Sciatic nerve (tissue), 2 donors: ENCODE data around the gene SPTLC1. TPM values are rescaled to one million over a fixed set of nuclear protein-coding genes. Genes with fewer than 3 reads are reported as not detected.
A peak's percentile ranks its signal among the peaks of the same experiment; 100 is the strongest.
"Not testable (repeated sequence)": the region's sequence is repeated elsewhere in the genome, so short reads cannot be mapped to it uniquely, and the experiment has no call there.

Experiments
- ATAC-seq: fragments of 200-7000 bp; cut with Tn5 transposase; one replicate; pipeline ENCODE4 v1.9.1; 2020; ENCODE audit warnings: mild to moderate bottlenecking, moderate library complexity
- DNase-seq: peaks from one replicate; pipeline ENCODE4 v3.0.0-alpha.2; 2020; ENCODE audit warnings: low spot score
- intact Hi-C: fragments of 100-400 bp; cut with DNase I; formaldehyde crosslinking; loops from one replicate; pipeline ENCODE4 v1.14.2; 2022
- total RNA-seq: library from RNA; stranded (reverse); fragmentation: NEBNext Ultra II Directional; extraction: Animal tissue kit (Norgen Biotek cat#: 25700); gene quantifications from one replicate; pipeline ENCODE4 v1.2.1, GENCODE V29; 2021
- donor health status: DM: no; HTN: no; CAD: no.
- donor health status: DM: no; HTN: no; CAD: no.

Gene SPTLC1
- total RNA-seq, 1 donor from 2014 or later = 66.4 TPM

DNA sequence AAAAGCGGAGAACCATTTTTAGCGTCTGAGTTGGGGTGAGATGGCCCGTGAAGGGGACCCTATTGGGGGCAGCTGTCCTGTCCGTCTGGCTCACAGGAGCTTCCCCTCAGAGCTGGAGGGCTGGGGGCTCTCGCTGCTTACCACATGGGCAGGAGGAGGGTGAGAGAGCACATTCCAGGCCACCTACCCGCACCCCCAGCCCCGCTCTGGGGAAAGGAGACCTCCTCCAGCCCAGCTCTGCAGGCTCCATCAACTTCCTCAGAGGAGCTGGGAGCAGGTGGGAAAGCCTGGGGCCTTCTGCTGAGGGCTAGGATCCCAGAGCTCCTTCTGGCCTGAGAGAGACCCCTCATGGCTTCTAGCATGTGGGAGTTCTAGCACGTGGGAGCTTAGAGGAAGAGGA is 27.1 kb upstream of the SPTLC1 start:
- ATAC-seq = no peak
- intact Hi-C loops = loop anchor here (10.0 kb wide), 1 partner anchor 652 kb away; no protein-coding TSS in a partner anchor
- no peak for DNase-seq

DNA sequence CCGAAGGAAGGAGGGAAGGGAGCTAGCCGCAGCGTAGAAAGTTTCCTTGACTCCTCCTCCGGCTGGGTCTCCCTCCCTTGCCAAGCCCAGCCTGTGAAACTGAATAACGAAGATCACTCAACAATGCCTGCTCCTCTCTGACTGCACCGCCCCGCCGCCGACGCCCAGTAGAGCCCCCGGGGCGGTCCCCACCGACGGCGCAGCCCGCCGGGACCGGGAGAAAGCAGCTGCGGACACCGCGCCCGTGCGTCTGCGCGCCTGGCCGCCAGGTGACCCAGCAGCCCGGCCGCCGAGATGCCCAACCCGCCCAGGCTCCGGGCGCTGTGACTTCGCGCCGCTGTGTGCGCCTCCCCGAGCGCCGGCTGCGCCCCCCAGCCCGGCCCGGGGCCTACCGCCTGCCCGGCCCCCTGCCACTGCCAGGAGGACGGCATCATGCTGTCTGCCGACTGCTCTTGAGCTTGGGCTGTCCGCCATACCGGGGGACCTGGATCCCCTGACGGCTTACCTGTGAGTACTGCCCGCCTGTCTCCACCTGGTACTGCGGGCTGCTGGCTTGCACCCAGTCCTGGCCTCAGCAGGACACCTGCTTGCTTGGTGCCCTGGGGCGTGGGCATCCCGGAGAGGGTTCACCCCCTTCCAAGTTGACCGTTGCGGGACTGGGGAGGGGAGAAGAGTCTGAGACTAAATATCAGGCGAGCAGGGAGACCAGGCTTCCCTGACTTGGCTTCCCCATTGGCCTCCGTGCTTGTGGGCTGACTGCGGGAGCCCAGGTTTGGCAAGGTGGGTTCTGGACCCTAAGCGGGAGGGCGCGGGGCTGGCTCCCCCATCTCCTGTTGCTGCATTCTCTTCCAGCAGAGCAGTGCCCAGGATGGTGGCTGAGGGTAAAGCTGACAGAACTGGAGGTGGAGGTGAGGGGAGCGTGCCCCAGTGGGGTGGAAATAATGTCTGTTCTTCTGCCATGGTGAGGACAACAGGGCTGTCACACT is 26.2 kb upstream of the SPTLC1 start:
- intact Hi-C loops = loop anchor here (10.0 kb wide), 1 partner anchor 653 kb away; no protein-coding TSS in a partner anchor
- ATAC-seq = peak; percentile 57
- DNase-seq = no peak

DNA sequence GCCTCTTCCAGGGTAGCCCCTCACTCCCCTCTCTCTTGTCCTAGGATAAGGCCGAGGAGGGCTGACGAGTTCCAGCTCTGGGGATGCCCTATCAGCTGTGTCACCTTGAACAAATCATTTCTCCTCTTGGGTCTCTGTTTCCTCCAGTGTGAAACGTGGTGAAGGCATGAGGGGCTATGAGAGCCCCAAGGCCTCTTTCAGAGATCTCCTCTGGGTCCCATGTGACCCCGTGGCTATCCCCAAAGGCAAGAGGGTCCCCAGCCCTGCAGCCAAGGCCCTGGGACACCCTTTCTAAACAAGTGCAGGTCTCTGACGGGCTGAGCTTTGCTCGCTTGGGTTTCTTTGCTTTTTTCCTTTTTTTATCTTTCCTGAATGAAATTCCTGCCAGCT is 25.5 kb upstream of the SPTLC1 start:
- intact Hi-C loops = loop anchor here (10.0 kb wide), 1 partner anchor 654 kb away; no protein-coding TSS in a partner anchor
- DNase-seq = no peak
- ATAC-seq = no peak

DNA sequence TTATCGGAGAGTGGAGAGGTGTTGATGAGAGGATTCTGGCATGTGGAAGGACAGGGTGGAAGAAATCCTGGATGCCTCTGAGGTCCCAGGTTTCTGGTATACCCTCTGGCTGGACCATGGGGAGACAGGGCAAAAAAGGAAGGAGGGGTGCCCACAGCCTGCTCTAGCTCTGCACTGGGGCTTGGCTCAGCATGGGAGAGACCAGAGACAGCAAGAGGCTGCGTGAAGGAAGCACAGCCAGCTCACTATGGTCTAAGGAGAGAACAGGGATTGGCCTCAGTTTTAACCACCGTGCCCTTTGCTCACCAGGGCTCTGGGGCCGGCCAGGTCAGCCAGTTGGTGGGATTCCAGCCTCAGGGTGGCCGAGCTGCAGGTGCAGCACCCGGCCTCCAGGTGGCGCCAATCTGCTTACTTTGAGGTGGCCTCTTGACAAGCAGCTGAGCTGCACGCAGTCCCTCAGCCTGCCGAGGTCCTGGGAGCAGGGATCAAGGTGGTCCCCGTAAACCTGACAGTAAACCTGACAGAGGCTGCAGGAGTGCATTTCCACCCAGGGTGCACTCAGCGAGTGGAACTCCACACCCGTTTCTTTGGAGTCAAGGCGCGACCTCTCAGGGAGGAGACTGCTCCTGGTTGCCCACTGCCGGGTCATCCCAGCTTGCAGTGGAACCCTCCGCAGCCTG is 25.0 kb upstream of the SPTLC1 start:
- ATAC-seq = peak; percentile 75
- intact Hi-C loops = loop anchor here (10.0 kb wide), 1 partner anchor 655 kb away; no protein-coding TSS in a partner anchor
- DNase-seq = peak; percentile 87

DNA sequence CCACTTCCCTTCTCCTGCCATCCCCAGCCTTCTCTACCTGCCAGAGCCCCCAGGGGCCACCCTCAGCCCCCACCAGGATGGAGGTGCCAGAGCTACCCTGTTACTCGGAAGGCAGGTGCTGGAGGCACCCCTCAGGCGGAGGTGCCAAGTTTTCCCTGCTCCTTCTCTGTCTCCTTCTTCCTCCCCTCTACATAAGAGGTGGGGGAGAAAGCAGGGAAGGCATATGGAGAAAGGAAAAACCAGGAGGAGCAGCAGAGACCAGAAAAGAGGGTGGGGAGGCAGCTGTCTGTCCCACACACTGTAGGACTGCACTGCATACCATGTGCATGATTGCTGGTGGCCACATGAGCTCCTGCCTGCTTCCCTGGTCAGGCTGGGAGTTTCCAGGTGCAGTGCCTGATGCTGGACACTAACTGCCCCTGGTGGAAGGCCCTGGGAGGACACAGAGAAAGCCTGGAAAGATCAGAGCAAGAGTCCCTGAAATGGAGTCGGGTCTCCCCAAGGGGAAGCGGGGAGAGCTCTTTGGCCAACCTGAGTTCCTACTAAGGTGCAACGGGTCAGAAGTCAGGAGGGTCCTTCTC is 23.8 kb upstream of the SPTLC1 start:
- ATAC-seq, DNase-seq, intact Hi-C loops: not testable (repeated sequence)

DNA sequence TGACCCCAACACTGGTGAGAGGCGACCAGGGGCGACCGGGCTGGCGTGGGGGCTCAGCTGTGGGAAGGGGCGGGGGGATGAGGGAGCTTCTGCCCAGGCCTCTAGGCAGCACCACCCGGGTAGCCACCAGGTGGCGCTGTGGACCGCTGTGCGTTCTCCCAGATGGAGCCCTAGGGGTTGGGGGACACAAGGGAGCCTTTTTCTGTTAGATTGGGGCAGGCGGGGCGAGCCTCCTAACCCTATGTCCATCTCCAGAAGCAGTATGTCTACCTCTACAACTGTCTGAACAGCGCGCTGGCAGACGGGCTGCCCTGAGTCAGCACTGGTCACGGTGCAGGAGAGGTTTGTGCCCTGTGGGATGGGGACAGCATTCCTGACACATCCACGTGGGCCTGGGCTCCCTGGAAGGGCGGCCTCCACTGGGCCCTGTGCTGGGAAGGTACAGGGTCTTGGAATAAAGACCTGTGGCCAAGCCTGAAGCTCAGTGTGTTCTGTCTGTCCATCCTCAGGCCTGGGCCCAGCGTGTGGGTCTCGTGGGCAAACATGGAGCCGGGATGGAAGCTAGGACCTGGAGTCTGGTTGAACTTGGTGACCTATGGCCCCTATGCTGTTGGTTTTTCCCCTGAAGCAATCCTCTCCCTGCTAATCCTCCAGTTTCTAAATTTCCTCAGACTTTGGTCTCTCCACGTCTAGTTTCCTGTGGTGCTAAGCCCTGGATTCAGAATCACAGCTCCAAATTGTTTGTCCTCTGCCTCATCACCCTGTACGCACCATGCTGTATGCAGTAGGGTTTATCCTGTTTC is 23.1 kb upstream of the SPTLC1 start:
- ATAC-seq (peak; percentile 65), DNase-seq (peak; percentile 84)
- intact Hi-C loops = no loop called here

DNA sequence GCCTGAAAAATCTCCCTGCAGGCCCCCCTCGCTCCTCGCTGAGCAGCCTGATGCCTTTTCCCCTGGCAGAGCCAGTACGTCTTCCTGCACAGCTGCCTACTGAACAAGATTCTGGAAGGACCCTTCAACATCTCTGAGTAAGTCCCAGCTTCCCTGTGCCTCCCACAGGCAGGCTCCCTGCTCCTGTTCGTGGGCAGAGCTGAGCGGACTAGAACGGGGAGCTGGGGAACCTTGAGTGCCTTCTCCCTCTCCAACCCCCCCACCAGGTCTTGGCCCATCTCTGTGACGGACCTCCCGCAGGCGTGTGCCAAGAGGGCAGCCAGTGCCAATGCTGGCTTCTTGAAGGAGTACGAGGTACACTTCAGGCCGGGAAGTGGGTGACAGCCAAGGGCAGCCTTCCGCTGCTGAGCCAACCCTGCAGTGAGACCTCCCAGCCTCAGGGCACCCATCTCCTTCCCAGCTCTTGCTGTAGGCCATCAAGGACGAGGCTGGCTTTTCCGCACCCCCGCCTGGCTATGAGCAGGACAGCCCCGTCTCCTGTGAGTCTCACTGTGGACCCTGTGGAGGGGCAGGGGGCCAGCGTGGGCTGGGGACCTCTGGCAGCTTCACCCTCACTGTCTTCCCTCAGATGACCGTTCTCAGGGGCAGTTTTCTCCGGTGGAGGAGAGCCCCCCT is 21.1 kb upstream of the SPTLC1 start:
- intact Hi-C loops = no loop called here
- ATAC-seq = no peak
- no peak for DNase-seq

DNA sequence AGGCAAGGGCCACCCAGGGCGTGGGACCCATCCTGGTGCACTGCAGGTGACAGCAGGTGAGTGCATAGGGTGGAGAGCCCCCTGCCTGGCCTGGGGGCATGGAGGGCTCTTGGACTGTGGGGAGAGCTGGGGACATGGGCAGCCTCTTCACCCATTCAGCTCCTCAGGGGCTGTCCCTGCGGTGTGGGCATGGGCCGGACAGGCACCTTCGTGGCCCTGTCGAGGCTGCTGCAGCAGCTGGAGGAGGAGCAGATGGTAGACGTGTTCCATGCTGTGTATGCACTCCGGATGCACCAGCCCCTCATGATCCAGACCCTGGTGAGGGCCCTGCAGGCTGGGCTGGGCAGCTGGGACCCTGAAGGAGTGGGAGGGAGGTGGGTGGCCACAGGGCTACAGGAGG is 20.4 kb upstream of the SPTLC1 start:
- ATAC-seq (no peak), DNase-seq (no peak)
- intact Hi-C loops = no loop called here

DNA sequence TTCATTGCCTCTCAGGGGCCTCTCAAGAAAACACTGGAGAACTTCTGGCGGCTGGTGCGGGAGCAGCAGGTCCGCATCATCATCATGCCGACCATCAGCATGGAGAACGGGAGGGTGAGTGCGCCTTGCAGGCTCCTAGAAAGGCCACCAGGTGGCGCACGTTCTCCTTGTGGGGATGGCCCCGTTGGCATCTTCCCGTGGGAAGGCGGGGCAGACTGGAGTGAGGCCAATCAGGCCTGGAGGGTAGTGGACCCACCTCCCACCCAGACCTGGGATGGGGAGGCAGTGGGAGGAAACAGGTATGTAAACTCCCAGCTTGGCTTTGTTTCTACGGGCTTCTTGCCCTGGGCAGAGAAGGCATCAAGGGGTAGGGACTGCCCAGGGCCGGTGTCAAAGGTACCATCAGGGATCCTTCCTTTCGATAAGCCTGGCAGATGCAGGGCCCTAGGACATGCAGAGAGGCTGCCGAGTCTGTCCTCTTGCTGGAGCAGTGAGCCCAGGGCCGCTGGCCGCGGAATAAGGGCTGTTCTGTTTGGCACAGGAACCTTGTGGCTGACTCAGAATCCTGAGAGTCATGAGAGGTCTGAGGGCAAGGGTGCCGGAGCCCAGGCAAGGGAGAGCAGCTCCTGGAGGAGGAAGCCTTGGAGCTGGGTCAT is 18.9 kb upstream of the SPTLC1 start:
- intact Hi-C loops = no loop called here
- peak; percentile 83 for ATAC-seq
- DNase-seq = peak; percentile 90

DNA sequence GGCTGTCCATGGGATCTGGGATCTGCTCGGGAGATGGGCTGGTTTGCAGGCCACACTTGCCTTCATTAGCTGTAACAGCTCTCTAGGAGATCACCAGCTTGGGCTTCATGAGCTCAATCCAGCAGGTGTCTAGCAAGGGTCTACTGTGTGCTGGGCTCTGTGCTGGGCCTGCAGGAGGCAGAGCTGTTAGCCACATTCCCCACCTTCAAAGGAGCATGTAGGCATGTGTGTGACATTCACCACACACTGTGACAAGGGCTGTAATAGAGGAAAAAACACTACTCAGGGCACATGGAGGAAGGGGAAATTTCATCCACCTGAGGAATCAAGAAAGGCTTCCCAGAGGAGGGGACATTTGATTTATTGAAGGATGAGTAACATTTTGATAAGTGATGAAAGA is 17.7 kb upstream of the SPTLC1 start:
- intact Hi-C loops = not testable (repeated sequence)

DNA sequence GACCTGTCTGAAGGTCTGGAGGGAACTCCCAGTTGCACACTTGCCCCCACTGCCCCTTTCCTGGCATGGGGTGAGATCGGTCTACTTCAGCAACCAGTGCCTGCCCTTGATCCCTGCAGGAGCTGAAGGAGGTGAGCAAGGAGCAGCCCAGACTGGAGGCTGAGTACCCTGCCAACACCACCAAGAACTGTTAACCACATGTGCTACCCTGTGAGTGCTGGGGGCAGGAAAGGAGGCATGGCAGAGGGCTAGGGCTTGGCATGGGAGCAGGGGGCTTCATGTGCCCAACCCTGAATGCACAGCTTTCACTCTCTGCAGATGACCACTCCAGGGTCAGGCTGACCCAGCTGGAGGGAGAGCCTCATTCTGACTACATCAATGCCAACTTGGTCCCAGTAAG is 17.3 kb upstream of the SPTLC1 start:
- ATAC-seq (no peak), DNase-seq (no peak)
- intact Hi-C loops = no loop called here

More for the DNA sequence above, 17.7 kb upstream of the SPTLC1 start:
- ATAC-seq, DNase-seq: not testable (repeated sequence)

DNA sequence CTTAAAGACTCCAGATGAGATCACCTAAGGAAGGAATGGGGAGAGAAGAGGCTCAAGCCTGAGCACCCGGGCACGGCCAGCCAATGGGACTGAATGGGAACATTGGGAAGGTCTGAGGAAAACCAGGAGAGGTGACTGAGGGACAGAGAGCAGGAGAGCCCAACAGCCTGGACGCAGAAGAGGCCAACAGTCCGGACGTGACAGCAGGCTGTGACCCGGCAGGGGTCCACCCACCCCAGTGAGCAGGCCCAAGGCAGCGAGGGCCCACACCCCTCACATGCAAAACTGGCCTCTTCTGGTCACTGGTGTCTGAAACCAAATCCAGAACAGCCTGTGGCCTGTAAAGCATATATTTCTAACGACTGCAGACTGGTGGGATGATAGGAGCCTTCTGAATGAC is 7.6 kb upstream of the SPTLC1 start:
- ATAC-seq = no peak
- DNase-seq = no peak
- intact Hi-C loops = no loop called here

DNA sequence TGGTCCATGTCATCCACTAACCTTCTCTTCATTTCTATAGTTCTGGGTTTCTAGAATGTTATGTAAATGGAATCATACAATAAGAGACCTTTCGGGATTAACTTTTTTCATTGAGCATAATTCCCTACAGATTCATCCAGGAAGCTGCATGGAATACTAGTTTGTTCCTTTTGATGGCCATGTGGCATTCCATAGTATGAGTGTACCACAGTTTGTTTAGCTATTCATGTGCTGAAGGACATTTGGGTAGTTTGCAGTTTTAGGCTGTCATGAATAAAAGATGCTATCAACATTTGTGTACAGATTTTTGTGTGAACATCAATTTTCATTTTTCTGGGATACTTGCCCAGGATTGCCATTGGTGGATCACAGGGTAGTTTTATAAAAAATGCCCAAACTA is 6.8 kb upstream of the SPTLC1 start:
- intact Hi-C loops = no loop called here
- no peak for ATAC-seq
- DNase-seq = no peak

DNA sequence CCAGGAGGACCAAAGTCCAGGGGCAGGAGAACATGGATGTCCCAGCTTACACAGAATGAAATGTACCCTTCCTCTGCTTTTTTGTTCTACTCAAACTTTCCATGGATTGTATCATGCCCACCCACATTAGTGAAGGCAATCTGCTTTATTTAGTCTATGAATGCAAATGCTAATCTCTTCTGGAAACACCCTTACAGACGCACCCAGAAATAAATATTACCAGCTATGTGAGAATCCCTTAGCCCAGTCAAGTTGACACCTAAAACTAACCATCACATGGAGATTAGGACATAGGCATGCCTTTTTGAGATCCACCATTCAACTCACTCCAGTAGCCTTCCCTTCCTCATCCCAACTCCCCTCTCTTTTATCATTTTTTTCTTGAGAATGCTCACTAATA is 6.1 kb upstream of the SPTLC1 start:
- intact Hi-C loops = no loop called here
- ATAC-seq (no peak), DNase-seq (no peak)

DNA sequence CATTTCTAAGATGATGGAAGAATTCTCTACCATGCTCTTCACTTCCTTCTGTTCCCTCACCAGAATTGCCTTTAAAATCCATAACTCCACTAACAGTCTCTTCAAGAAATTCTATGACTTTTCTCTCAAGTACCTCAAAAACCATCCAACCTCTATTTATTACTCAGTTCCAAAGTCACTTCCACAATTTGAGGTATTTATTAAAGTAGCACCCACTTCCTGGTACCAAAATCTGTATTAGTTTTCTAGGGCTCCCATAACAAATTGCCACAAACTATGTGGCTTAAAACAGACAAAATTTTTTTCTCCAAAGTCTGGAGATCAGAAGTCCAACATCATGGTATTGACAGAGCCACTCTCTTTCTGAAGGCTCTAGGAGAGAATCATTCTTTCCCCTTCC is 4.9 kb upstream of the SPTLC1 start:
- no peak for DNase-seq
- ATAC-seq = no peak
- intact Hi-C loops = no loop called here

DNA sequence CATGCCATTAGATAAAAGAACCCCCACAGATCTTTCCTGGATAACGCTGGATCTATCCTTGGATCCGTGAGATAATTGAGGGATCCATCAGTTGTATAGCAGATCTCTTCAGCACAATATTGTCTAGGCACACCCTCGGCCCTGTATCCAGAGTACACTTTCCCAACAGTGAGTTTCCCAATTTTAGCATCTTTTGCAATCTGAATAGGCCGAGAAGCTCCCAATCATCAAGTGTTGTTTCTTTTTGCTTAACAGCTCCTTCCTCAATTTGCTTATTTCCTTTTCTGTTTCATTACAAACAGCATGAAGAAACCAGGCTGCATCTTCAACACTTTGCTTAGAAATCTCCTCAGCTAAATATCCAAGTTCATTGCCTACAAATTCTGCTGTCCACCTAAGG is 4.4 kb upstream of the SPTLC1 start:
- ATAC-seq (no peak), DNase-seq (no peak)
- intact Hi-C loops = no loop called here

DNA sequence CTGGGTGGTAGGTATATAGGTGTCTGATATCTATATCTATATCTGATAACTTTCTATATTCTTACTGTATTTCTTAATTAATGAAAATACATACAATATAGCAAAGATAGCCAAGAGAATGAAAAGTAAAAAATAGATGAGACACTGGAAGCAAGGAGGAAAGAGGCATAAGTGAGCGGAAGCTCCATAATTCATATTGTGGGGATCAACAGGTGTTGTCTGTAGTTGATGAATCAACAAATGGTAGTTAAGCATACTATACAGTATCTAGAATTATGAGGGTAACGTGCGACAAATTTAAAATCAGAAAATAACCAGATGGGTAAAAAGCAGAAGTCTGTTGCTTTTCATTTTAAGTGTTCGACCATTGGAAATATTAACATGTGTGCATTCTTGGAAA is 7.1 kb downstream of the SPTLC1 start:
- intact Hi-C loops = no loop called here
- no peak for DNase-seq
- no peak for ATAC-seq
